Measurements from ENCODE around the gene OXNAD1.

GRCh38 chr3:16252988-16253387 is 12.0 kb upstream of the OXNAD1 start:
- TF ChIP-seq CTCF (IDR thresholded peaks at IDR 0.05) (no peak), POLR2A (IDR thresholded peaks at IDR 0.05) (no peak)
